Right lobe of liver (tissue), 4 donors: ENCODE data around the gene SPG11.

Source experiments
- POLR2A ChIP-seq: fragments of 450-650 bp; IDR thresholded peaks from one replicate; pipeline ENCODE4 v1.6.1; 2017; ENCODE audit warnings: antibody characterized with exemption, mild to moderate bottlenecking
- TF ChIP-seq, protein P1 (sequence below), 4 donors: fragments of 200-600 bp in 3 of 4; fragments of 450-650 bp in 1 of 4; IDR thresholded peaks; one replicate each; pipeline versions ENCODE4 v1.5.1 to v1.8.0; 2016 to 2022; ENCODE audit warnings: antibody characterized with exemption in 4 of 4, mild to moderate bottlenecking in 2 of 4
- donor health status: DM: no; HTN: no; CAD: no.
- donor health status: DM: no; HTN: no; CAD: no.
- donor health status: DM: no; HTN: yes; CAD: no.

DNA sequence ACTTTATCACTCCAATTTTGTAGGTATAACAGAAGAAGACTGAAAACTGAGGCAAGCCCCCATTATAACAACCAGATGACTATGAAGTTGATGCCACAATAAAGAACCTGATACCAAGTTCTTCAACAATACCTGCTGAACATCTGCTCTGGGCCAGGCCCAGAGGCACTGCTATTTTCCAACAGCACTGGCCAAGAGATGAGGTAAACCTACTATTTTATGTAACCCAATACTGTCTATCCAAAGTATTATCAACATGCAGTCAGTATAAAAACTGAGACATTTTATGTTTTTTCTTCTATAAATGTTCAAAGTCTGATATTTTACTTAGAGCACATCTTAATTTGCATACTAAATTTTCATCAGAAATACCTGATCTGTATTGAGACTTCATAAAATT, 6.1 kb downstream of the SPG11 start:
- TF ChIP-seq POLR2A: no peak
- TF ChIP-seq, protein P1, sequence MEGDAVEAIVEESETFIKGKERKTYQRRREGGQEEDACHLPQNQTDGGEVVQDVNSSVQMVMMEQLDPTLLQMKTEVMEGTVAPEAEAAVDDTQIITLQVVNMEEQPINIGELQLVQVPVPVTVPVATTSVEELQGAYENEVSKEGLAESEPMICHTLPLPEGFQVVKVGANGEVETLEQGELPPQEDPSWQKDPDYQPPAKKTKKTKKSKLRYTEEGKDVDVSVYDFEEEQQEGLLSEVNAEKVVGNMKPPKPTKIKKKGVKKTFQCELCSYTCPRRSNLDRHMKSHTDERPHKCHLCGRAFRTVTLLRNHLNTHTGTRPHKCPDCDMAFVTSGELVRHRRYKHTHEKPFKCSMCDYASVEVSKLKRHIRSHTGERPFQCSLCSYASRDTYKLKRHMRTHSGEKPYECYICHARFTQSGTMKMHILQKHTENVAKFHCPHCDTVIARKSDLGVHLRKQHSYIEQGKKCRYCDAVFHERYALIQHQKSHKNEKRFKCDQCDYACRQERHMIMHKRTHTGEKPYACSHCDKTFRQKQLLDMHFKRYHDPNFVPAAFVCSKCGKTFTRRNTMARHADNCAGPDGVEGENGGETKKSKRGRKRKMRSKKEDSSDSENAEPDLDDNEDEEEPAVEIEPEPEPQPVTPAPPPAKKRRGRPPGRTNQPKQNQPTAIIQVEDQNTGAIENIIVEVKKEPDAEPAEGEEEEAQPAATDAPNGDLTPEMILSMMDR (IDR thresholded peaks at IDR 0.05): no peak
